Measurements from ENCODE around the gene BAHCC1. TPM values are rescaled to one million over a fixed set of nuclear protein-coding genes. Genes with fewer than 3 reads are reported as not detected.
A peak's percentile ranks its signal among the peaks of the same experiment; 100 is the strongest.

Gene BAHCC1
- total RNA-seq, 1 experiment from 2014 or later = 3.1 TPM

DNA sequence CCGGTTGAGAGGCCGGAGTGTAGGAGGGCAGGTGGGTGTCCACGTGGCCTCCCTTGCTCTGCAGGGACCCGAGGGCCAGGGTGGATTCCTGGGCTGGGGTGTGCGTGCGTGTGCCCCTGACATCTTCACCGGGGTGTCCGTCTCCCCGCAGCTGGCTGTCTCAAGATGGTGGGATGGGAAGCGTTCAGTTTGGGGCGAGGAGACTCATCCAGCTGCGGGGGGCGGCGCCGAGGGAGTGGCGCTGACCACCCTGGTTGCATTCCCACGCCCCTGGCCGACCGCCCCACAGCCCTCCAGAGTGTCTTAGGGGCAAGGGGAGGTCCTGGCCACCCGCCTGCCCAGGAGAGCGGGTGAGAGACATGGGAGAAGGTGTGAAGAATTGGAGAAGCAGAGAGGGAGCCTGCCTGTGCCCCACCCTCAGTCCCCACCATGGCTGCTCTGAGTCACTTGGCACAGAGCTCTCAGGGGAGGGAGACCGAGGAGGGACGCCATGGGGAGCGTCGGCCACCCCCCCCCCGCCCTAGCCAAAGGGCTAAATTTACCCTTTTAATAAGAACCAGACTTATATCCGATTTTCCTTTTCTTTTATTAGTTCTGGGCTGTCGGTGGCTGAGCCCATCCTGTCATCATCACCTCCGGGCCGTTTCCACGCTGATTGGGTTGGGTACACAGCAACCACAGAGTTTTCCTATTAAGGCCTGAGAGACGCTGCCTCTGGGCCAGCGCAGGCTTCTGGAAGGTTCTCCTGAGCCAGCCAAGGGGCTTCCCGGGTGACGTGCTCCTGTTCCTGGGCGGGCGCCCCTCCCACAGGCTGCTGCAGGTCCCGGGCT, 22.0 kb downstream of the BAHCC1 start:
- TF ChIP-seq, protein P1, sequence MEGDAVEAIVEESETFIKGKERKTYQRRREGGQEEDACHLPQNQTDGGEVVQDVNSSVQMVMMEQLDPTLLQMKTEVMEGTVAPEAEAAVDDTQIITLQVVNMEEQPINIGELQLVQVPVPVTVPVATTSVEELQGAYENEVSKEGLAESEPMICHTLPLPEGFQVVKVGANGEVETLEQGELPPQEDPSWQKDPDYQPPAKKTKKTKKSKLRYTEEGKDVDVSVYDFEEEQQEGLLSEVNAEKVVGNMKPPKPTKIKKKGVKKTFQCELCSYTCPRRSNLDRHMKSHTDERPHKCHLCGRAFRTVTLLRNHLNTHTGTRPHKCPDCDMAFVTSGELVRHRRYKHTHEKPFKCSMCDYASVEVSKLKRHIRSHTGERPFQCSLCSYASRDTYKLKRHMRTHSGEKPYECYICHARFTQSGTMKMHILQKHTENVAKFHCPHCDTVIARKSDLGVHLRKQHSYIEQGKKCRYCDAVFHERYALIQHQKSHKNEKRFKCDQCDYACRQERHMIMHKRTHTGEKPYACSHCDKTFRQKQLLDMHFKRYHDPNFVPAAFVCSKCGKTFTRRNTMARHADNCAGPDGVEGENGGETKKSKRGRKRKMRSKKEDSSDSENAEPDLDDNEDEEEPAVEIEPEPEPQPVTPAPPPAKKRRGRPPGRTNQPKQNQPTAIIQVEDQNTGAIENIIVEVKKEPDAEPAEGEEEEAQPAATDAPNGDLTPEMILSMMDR (conservative IDR thresholded peaks at IDR 0.05) = no peak
- Histone ChIP-seq H2BK5ac (ENCODE audit: insufficient read length, low read length) (no peak overlapping the region), H2BK15ac (ENCODE audit: low read depth, low read length) (no peak overlapping the region), H2BK120ac (ENCODE audit: low read depth, low read length, poor library complexity, severe bottlenecking) (no peak overlapping the region), H2BK20ac (ENCODE audit: low read depth, low read length, poor library complexity, severe bottlenecking) (no peak overlapping the region), H3K9me3 (ENCODE audit: control insufficient read depth, low read depth, low read length) (no peaks in the 10 kb centered on the region), H4K5ac (ENCODE audit: insufficient read length, low read depth, low read length) (no peak overlapping the region), H4K8ac (replicated peaks; ENCODE audit: insufficient read length, low read depth, low read length) (no peak overlapping the region), H3K18ac (ENCODE audit: insufficient read length, low read depth, low read length) (no peak overlapping the region), H3K4ac (ENCODE audit: low read depth, low read length) (no peak overlapping the region), H2AFZ (ENCODE audit: low read length) (no peak overlapping the region), H3K56ac (ENCODE audit: insufficient read length, low read depth, low read length) (no peak overlapping the region), H3K4me2 (ENCODE audit: insufficient read depth, insufficient read length, low read length) (no peak overlapping the region), H3K79me1 (ENCODE audit: insufficient read depth, low read depth, low read length, poor library complexity, severe bottlenecking) (no peaks in the 10 kb centered on the region), H3T11ph (ENCODE audit: low read length) (no peak overlapping the region), H3K14ac (ENCODE audit: insufficient read depth, low read length) (no peak overlapping the region), H3K4me1 (ENCODE audit: insufficient read depth, low read length) (no peaks in the 10 kb centered on the region), H4K91ac (ENCODE audit: insufficient read length, low read depth, low read length) (no peak overlapping the region), H2AK5ac (ENCODE audit: insufficient read length, low read length) (no peak overlapping the region), H3K27me3 (ENCODE audit: insufficient read depth, low read length) (no peaks in the 10 kb centered on the region), H2BK12ac (ENCODE audit: insufficient read length, low read depth, low read length) (no peak overlapping the region), H3K9ac (ENCODE audit: extremely low read depth, insufficient read length, low read length) (no peak overlapping the region), H3K79me2 (ENCODE audit: insufficient read depth, low read length) (no peaks in the 10 kb centered on the region), H3K23me2 (ENCODE audit: insufficient read length, low read depth, low read length, poor library complexity, severe bottlenecking) (no peaks in the 10 kb centered on the region), H3K27ac (ENCODE audit: insufficient read length, low read depth, low read length) (no peak overlapping the region), H3K23ac (ENCODE audit: insufficient read length, low read depth, low read length) (no peak overlapping the region), H4K20me1 (ENCODE audit: control insufficient read depth, insufficient read depth, insufficient read length) (peaks cover 2% of the 10 kb centered on the region)
- peaks cover 2 to 5% of the 10 kb centered on the region in 2 experiments; a peak in 2 of 4 replicates for H3K4me1 Mint-ChIP-seq
- no peak for DNase-seq
- H3K36me3 Mint-ChIP-seq (ENCODE audit: insufficient read depth in 1 of 3, low read depth in 3 of 3) = no peaks in the 10 kb centered on the region
- H3K27me3 Mint-ChIP-seq (ENCODE audit: low read depth) = no peaks in the 10 kb centered on the region; the same call in 1 of the 2 replicates
- H3K9me3 Mint-ChIP-seq = no peaks in the 10 kb centered on the region; a peak in 1 of 5 replicates
- H3K4me3 Mint-ChIP-seq = no peak overlapping the region
- H3K27ac Mint-ChIP-seq = peak overlapping the region in 1 of 3 experiments; percentile 65; a peak in 1 of 7 replicates
- no CpG with 5 or more reads among the region's 38 CpGs for WGBS (ENCODE audit: extremely low coverage, insufficient read length, low lambda C conversion rate)
